Nephron progenitor cell (in vitro differentiated cells): ENCODE measurements around the gene AUH.
"Not testable (repeated sequence)": the region's sequence is repeated elsewhere in the genome, so short reads cannot be mapped to it uniquely, and the experiment has no call there.

Source experiments
- DNase-seq: peaks from one replicate; pipeline ENCODE4 v3.0.0; 2021
- H3K27ac Mint-ChIP-seq: 2 replicates; pipeline ENCODE4 v1.8.0; 2021; ENCODE audit warnings: mild to moderate bottlenecking, moderate library complexity, mixed read lengths
- H3K27me3 Mint-ChIP-seq: 2 replicates; pipeline ENCODE4 v1.8.0; 2021; ENCODE audit warnings: mild to moderate bottlenecking, low read depth, mixed read lengths; ENCODE audit not compliant: poor library complexity
- H3K36me3 Mint-ChIP-seq: 2 replicates; pipeline ENCODE4 v1.8.0; 2021; ENCODE audit warnings: low read depth, mixed read lengths
- H3K4me1 Mint-ChIP-seq: 2 replicates; pipeline ENCODE4 v1.8.0; 2021; ENCODE audit warnings: mixed read lengths
- H3K4me3 Mint-ChIP-seq: 2 replicates; pipeline ENCODE4 v1.8.0; 2021; ENCODE audit warnings: mild to moderate bottlenecking, moderate library complexity, mixed read lengths
- H3K9me3 Mint-ChIP-seq: 2 replicates; pipeline ENCODE4 v1.8.0; 2021; ENCODE audit warnings: mild to moderate bottlenecking, moderate library complexity, mixed read lengths
- TF ChIP-seq, protein P1 (sequence below): fragments of 200-600 bp; sonication (generic); IDR thresholded peaks from 2 replicates; pipeline ENCODE4 v1.5.0; 2021; ENCODE audit warnings: antibody characterized with exemption

The AUH gene

DNA sequence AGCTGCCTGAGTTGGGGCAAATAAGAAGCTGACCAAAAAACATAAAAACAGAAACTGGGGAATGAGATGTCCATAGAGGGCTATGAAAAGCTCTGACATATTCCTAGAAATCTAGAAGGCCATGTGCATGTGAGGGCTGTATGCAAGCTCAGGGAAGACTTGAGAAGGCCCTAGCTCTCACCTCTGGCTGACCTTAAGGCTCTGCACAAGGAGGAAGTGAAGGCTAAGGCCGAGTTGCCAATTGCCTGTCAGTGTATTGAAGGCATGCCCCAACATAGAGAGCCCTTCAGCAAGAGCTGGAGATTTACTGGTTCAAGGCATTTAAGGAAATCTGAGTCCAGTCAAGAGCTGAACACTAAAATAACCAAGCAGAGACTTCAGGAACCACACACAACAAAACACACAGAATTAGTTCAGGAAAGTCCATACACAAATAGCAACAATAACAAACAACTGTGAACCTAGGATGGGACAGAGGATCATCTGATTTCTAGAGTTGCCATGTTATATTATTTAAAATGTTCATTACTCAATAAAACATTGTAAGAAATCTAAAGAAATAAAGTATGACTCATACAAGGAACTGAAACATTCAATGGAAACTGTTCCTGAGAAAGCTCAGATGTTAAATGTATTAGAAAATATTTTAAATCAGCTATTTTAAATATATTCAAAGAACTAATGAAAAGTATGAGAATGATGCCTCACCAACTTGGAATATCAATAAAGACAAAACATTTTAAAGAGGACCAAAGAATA is 161.8 kb downstream of the AUH start:
- Mint-ChIP-seq H3K27ac (no peak overlapping the region), H3K4me1 (peaks cover 26% of the 10 kb centered on the region), H3K27me3 (peaks cover 3% of the 10 kb centered on the region), H3K4me3 (no peak overlapping the region), H3K36me3 (peaks cover 38% of the 10 kb centered on the region), H3K9me3 (peaks cover 57% of the 10 kb centered on the region)
- TF ChIP-seq, protein P1, sequence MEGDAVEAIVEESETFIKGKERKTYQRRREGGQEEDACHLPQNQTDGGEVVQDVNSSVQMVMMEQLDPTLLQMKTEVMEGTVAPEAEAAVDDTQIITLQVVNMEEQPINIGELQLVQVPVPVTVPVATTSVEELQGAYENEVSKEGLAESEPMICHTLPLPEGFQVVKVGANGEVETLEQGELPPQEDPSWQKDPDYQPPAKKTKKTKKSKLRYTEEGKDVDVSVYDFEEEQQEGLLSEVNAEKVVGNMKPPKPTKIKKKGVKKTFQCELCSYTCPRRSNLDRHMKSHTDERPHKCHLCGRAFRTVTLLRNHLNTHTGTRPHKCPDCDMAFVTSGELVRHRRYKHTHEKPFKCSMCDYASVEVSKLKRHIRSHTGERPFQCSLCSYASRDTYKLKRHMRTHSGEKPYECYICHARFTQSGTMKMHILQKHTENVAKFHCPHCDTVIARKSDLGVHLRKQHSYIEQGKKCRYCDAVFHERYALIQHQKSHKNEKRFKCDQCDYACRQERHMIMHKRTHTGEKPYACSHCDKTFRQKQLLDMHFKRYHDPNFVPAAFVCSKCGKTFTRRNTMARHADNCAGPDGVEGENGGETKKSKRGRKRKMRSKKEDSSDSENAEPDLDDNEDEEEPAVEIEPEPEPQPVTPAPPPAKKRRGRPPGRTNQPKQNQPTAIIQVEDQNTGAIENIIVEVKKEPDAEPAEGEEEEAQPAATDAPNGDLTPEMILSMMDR: no peak
- DNase-seq: no peak

DNA sequence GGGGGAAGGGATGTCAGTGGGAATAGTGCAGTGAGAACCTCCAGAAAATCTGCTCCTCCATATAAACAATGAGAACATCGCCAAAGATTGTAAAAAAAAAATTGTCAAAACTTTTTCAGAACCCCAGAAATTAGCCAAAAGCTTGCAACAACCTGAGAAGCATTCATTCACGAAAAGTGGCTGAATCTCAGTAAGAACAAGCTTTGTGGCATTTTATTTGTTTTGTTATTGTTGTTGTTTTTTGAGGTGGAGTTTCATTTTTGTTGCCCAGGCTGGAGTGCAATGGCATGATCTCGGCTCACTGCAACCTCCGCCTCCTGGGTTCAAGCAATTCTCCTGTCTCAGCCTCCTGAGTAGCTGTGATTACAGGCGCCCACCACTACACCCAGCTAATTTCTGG is 162.8 kb downstream of the AUH start:
- DNase-seq, H3K27ac Mint-ChIP-seq, H3K27me3 Mint-ChIP-seq, H3K4me3 Mint-ChIP-seq: not testable (repeated sequence)
- peaks cover 36% of the 10 kb centered on the region for H3K4me1 Mint-ChIP-seq
- peaks cover 38% of the 10 kb centered on the region for H3K36me3 Mint-ChIP-seq
- peaks cover 49% of the 10 kb centered on the region for H3K9me3 Mint-ChIP-seq

DNA sequence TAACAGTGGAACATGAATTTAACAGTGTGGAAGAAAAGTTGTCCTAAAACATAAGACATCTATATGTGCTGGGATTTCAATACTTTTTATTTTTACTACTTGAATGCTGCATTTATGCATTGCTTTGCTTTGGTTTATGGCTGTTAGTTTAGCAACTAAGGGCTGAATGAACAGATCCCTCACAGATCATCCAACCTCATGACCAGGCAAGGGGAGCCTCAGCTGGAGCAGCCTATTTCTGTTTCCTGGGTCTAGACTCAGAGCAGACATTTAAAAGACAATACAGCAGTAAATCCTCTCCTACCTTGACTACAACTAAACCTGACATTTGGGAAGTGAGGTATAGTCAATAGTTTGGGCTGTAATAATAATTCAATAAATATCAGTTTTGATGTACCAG is 163.3 kb downstream of the AUH start:
- Mint-ChIP-seq H3K27ac (no peak overlapping the region), H3K36me3 (peaks cover 38% of the 10 kb centered on the region), H3K27me3 (no peaks in the 10 kb centered on the region), H3K4me3 (no peak overlapping the region), H3K9me3 (peaks cover 46% of the 10 kb centered on the region), H3K4me1 (peaks cover 41% of the 10 kb centered on the region)
- TF ChIP-seq, protein P1: no peak
- no peak for DNase-seq

DNA sequence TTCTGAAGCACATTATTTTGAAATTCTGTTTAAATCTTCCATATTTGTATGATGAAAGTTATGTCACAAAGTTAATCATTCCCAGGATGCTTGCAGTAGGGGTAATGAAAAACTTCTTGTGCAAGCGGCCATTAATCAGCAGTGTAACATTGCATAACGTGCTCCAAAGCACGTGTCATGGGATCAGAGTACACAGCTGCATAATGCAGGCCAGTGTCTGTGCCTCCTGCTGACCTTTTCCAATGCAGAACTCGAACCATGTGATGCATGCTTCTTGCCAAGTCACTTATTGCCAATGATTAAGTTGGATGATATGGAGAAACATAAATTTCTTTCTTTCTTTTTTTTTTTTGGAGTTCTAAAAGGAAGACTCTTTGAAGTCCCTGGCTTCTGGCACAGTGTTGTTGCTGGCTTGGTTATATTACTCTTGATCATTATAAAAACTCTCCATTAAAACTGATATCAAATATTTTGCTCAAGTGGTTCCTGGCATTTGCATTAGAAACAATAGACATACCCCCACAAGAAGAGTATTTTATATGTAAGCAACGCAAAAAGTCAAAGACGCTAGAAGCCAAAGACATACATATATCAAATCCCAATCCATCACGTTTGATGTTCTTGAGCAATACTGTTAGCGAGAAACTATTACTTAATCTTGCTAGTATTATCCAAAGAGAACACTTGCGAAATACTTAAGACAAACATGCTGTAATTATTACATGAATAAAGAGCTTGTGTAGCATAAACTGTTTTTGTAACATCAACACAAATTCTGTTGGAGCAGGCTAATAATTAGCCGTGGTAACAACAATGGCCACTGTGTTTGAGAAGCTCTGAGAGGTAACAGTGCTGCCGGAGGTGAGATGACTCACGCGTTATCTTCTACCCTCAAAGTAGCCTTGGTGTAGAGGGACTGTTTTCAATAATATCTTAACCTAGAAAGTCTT is 164.2 kb downstream of the AUH start:
- DNase-seq: peak; percentile 13
- TF ChIP-seq, protein P1: no peak
- H3K27me3 Mint-ChIP-seq: no peaks in the 10 kb centered on the region
- peaks cover 32% of the 10 kb centered on the region for H3K36me3 Mint-ChIP-seq
- peaks cover 40% of the 10 kb centered on the region for H3K9me3 Mint-ChIP-seq
- no peak overlapping the region for H3K4me3 Mint-ChIP-seq
- peaks cover 50% of the 10 kb centered on the region for H3K4me1 Mint-ChIP-seq
- no peak overlapping the region for H3K27ac Mint-ChIP-seq

DNA sequence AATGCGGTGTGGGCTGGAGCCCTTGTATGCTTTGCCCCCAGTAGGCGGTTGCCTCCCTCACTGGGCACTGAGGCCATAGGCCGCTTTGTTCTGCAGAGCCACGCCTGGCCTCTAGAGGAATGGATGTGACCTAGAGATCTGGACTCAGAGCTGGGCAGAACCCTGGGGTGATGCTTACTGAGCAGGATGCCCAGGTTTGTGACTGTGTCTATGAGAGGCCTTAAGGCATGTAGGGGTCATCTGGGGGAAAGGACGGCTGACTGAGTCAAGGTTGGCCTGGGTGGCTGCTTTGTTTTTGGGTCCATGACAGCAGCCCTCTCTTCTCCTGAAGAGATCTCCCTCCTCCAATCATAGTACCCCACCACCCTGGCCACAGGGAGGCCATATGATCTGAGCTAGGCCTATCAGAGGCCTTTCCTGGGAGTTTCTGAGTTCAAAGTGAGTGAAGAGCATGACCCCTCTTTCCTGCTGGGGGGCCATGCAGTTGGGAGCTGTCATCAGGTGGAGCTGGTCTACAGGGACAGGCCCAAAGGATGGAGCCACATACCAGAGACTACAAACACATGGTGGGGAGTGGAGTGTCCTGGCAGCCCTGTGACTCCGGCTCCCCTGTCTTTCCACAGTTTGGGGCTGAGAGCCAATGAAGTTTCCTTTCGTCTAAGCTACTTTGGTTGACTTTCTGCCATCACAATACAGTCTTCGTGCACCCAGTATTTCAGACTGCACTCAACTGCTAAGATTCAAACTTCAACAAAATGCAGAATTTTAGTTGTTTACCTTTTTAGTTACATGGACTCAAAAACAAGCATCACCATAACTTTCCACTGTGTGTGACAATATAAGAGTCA is 165.4 kb downstream of the AUH start:
- Mint-ChIP-seq H3K4me3 (no peak overlapping the region), H3K9me3 (peaks cover 28% of the 10 kb centered on the region), H3K27me3 (no peaks in the 10 kb centered on the region), H3K27ac (no peak overlapping the region), H3K36me3 (peaks cover 21% of the 10 kb centered on the region), H3K4me1 (peaks cover 62% of the 10 kb centered on the region)
- DNase-seq: no peak
- TF ChIP-seq, protein P1: no peak
